PC-3 (cell line): Measurements from ENCODE around the gene CDS1.

Source experiments
- CTCF ChIP-seq: fragments of 300-600 bp; sonication (generic); conservative IDR thresholded peaks from 2 replicates; pipeline ENCODE4 v1.5.1; 2017; ENCODE audit warnings: antibody characterized with exemption, low read depth, mild to moderate bottlenecking, low read length
- EZH2 ChIP-seq: fragments of 300-600 bp; sonication (generic); IDR thresholded peaks from one replicate; pipeline ENCODE4 v1.6.1; 2017; ENCODE audit warnings: antibody characterized with exemption, mild to moderate bottlenecking, low read length; ENCODE audit not compliant: unreplicated experiment

GRCh38 chr4:84626673-84627072 is 43.7 kb downstream of the CDS1 start:
- no peak for TF ChIP-seq CTCF
- TF ChIP-seq EZH2: no peak
